HG02852 (cell line): ENCODE results near the gene ZBTB42.
A peak's percentile ranks its signal among the peaks of the same experiment; 100 is the strongest.

Experiments used
- ATAC-seq: cut with Tn5 transposase; IDR thresholded peaks from one replicate; pipeline ENCODE4 v1.9.1; 2021; ENCODE audit warnings: mild to moderate bottlenecking, moderate library complexity; ENCODE audit not compliant: unreplicated experiment

The ZBTB42 gene

GRCh38 chr14:104794631-104794992 lies 6.3 kb upstream of the ZBTB42 start:
- ATAC-seq: no peak

GRCh38 chr14:104794993-104795780 lies 5.7 kb upstream of the ZBTB42 start, which contains the start of gene AKT1:
TSS of gene AKT1 (minus strand) at chr14:104795748. CDS start at chr14:104792643, 3,105 bp downstream.
- no peak for ATAC-seq

- ATAC-seq: no peak
Measured at GRCh38 chr14:104795781-104796686, 4.9 kb upstream of the ZBTB42 start.

DNA sequence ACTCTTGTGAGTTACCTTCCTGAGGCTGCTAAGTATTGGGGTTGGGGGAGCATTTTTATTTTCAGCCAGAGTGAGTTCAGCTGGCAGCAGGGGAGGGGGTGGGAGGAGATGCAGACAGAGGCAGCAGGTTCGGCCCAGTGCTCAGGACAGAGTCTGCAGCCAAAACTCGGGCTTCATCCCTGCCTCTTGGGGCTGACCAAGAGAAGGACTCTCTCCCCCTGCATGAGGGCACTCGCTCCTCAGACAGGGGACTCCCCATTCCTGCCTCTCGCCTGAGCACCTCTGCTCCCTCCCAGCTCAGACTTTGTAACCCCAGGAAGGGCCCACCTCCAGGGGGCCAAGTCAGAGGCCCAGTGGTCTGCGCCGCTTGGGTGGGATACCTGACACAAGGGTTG lies 4.2 kb upstream of the ZBTB42 start:
- no peak for ATAC-seq

DNA sequence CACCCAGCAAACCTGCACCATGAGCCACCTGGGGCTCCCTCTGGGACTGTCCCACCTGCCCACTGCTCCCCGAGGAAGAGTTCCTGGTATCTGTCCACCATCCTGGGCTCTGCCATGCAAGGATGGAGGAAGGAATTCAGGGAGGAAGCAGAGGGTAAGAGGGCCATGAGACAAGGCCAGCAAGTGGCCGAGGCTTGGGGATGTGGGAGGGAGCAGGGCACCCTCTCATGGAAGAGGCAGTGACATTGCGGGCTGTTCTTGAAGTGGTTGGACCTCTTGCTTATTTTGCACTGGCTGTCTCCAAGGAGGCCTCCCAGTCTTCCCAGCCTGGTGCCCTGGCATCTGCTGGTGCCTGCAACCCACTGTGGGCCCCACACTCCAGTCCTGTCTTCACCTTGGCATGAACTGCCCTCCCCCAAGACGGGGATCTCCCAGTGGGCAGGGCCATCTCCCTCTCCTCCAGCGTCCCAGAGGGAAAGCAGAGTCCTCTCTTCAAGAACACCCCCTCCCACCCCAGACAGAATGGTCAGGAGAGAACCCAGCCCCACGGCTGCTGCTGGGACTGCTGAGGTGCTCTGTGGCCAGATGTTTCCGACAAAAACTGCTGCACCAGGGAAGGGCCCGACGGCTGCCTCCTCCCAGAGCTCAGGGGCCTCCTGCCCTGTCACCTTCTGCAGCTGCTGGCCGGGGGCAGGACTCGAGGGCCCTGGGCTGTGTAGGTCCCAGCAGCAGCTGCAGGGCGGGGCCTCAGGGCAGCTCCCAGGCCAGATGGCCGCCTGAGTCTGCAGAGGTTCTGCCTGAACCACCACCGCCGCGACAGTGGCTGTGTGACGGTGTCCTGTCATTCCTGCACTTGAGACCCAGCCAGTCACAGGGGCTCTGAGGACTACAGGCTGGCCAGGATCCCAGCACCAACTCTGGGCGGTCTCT lies 3.5 kb upstream of the ZBTB42 start:
- ATAC-seq: no peak

DNA sequence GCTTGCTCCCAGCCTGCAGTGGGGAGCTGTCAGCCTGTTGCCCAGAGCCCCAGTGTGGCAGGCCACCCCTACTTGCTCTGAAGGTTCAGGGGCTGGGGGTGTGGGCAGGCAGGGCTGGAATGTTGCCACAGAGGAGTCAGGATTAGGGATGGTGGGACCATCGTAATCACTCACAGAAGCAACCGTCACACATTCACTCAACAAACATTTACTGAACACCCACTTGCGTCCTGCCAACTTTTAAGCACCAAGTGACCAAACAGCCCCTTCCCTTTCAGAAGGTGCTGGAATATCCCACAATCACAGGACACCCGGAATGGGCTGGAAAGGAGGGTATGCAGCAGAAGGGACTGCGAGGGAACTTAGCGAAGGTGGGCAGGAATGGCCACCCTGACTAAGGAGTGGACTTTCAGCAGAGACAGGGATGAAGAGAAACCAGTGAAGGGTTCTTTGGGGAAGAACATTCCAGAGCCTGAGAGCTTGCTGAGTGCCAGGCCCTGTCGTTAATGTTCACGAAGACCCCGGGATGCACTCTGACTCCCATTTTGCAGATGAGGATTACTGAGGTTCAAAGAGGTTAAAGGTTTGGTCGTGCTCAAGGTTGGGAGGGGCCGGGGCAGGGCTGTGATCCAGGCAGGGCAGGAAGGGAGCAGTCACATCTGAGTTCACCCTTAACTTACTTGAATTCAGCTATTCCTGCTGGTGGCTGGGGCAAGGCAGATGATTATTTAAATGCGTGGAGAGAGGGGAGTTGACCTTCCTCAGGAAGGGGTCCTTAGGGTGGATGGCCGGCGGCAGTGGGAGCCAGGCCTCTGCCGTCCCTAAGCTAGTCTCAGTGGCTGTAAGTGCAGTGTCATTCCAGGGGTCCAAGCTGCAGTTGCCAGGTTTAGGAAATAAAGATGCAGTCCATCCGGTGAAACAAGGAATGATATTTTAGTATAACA lies 2.3 kb upstream of the ZBTB42 start:
- no peak for ATAC-seq

GRCh38 chr14:104799244-104800014 lies 1.5 kb upstream of the ZBTB42 start:
- ATAC-seq: no peak

GRCh38 chr14:104800015-104800770 lies 708 bp upstream of the ZBTB42 start:
- ATAC-seq: peak; percentile 55

DNA sequence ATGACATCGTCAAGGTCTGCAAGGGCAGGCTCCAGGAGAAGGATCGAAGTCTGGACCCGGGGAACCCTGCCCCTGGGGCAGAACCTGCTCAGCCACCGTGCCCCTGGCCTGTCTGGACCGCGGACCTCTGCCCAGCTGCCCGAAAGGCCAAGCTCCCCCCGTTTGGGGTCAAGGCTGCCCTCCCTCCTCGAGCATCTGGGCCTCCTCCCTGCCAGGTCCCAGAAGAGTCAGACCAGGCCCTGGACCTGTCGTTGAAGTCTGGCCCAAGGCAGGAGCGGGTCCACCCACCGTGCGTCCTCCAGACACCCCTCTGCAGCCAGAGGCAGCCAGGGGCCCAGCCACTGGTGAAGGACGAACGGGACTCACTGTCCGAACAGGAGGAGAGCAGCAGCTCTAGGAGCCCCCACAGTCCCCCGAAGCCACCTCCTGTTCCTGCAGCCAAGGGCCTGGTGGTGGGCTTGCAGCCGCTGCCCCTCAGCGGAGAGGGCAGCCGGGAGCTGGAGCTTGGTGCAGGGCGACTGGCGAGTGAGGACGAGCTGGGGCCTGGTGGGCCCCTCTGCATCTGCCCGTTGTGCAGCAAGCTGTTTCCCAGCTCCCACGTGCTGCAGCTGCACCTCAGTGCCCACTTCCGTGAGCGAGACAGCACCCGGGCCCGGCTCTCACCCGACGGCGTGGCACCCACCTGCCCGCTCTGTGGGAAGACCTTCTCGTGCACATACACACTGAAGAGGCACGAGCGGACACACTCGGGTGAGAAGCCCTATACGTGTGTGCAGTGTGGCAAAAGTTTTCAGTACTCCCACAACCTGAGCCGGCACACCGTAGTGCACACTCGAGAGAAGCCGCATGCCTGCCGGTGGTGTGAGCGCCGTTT lies 856 bp downstream of the ZBTB42 start:
- ATAC-seq: no peak

DNA sequence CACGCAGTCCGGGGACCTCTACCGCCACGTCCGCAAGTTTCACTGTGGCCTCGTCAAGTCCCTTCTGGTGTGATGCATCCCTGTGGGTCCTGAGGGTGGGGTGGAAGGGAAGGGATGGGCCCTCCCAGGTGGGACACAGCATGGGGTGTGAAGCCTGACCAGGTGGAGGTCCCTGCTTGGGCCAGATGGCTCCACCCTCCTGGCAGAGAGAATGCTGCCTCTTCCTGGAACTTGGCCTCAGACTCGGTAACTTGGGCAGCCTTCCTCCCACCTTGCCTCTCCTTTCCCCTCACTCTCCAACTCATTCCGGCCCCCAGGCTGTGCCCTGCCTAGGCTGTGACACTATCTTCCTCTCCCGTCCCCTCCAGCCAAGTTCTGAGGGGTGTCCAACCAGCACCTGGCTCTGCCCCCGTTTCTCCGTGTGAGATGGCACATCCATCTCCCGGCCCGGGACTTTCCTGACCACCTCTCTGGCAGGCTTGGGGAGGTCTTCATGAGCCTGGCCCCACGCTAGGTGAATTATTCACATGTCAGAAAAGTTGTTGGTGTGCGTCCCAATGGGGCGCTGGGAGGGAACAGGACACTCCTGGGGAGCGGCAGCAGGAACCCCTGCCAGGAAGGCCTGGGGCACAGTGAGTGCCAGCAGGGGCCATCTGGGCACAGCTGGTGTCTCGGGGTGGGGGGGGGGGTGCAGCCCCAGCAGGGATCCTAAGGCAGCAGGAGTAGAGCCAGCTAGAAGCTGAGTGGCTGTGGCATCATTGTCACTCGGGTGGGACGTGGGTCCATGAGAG lies 1.7 kb downstream of the ZBTB42 start:
- ATAC-seq: no peak

DNA sequence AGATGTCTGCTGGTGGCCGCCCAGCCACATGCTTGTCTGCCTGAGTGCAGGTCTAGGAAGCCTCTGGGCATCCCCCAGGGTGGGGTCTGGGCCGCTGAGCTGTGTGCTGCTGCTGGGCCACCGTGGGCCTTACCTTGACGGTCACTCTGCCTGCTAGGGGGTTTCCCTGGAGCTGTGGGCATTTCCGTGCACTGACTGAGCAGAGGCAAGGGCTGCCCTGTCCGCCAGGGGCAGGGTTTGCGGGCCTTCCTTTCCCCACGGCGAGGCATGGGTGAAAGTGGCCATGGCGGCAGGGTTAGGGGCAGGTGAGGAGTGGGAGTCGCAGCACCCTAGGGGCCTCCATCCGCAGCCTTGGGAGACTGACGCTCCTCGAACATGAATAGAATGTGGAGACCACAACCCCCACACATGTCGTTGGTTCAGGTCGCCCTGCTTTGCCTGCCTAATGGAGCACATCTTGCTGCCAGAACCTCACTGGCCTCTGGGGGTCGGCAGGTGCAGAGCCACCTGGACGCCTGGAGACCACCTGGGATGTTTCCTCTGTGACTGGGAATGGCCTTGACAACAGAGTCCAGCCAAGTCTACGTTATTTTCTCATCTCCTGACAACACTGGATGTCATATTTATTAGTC lies 2.5 kb downstream of the ZBTB42 start:
- no peak for ATAC-seq

GRCh38 chr14:104803912-104804410 lies 3.1 kb downstream of the ZBTB42 start:
- ATAC-seq: no peak

DNA sequence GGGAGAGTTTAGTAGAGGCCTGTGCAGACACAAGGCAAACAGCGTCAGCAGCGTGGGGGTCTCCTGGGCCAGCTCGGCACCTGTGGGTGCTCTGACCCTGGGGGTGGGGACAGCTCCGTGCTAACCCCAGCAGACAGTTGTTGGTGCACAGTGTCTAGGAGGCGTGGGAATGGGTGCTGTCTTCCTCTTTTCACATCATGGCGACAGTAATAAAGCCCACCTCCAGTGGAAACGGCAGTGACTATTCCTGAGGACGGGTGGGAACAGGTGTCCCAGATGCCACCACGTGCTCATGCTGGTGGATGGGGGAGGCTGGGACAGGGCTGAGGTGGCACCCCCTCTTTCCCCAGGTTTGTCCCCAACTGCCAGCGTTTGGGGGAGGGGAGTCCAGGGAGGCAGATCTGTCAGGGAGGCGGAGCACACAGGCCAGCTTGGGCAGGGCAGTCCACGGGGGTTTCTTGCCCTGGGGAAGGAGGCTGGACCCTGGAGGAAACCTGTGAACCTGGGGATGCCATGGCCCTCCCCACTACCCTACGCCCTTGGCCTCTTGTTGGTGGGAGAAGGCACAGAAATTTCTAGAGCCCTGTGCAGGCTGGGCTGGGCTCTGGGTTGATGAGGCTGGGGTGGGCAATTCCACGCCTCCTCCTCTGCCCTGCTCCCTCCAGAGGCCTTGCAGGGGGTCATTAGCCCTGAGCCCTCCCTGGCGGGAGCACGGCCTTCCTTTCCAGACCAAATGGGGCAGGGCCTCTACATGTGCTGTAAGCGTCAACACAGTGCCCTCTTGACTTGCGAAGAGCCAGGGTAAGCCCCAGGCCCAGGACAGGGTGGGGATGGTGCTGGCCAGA lies 3.8 kb downstream of the ZBTB42 start:
- ATAC-seq: no peak

DNA sequence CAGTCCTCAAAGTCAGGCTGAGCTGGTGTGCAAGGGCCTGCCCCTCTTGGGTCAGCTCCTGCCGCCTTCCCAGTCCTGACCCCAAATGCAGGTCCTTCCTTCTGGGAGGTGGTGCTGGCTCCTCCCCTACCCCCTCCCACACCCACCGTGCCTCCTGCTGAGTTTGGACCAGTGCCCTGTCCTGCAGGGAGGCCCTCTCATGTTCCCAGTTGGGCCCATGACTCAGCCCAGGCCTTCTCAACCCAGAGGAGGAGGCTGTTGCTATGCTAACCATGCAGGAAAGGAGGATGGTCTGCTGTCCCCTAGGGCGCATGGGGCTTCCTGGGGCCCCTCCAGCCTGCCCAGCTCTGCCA lies 4.4 kb downstream of the ZBTB42 start:
- no peak for ATAC-seq
